ENCODE data around the gene EDNRA.

DNA sequence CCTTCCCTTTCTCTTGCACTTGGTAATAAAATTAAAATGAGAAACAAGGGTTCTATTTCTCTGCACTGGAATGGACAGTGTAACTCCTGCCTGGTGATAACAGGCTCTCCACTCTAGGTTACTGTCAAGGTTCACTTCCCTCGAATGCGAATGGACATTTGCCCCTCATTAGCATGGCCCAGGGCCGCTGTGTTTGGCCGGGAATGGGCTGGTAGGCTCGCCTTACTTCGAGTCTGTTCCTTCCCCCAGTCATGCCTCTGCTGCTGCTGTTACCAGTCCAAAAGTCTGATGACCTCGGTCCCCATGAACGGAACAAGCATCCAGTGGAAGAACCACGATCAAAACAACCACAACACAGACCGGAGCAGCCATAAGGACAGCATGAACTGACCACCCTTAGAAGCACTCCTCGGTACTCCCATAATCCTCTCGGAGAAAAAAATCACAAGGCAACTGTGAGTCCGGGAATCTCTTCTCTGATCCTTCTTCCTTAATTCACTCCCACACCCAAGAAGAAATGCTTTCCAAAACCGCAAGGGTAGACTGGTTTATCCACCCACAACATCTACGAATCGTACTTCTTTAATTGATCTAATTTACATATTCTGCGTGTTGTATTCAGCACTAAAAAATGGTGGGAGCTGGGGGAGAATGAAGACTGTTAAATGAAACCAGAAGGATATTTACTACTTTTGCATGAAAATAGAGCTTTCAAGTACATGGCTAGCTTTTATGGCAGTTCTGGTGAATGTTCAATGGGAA is 61.5 kb downstream of the EDNRA start:
- TF ChIP-seq, protein P1, sequence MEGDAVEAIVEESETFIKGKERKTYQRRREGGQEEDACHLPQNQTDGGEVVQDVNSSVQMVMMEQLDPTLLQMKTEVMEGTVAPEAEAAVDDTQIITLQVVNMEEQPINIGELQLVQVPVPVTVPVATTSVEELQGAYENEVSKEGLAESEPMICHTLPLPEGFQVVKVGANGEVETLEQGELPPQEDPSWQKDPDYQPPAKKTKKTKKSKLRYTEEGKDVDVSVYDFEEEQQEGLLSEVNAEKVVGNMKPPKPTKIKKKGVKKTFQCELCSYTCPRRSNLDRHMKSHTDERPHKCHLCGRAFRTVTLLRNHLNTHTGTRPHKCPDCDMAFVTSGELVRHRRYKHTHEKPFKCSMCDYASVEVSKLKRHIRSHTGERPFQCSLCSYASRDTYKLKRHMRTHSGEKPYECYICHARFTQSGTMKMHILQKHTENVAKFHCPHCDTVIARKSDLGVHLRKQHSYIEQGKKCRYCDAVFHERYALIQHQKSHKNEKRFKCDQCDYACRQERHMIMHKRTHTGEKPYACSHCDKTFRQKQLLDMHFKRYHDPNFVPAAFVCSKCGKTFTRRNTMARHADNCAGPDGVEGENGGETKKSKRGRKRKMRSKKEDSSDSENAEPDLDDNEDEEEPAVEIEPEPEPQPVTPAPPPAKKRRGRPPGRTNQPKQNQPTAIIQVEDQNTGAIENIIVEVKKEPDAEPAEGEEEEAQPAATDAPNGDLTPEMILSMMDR (conservative IDR thresholded peaks at IDR 0.05): no peak
- TF ChIP-seq EZH2 (IDR thresholded peaks at IDR 0.05; ENCODE audit: low read depth): no peak
